K562 (cell line): ENCODE measurements around the gene KRTAP12-2. TPM values are rescaled to one million over a fixed set of nuclear protein-coding genes. Genes with fewer than 3 reads are reported as not detected.

Source experiments
- ATAC-seq: fragments of 200-7000 bp; cut with Tn5 transposase; 3 replicates; pipeline ENCODE4 v1.9.1; 2020; ENCODE audit warnings: moderate library complexity
- BruUV-seq: library from RNA; stranded (reverse); fragments of 400-500 nt; replicated peaks from 2 replicates; lab custom pipeline; 2021; lab: Mats Ljungman, UMichigan
- CTCF ChIA-PET: fragments of 300-600 bp; formaldehyde crosslinking; extraction: SDS; loops from one replicate; lab custom pipeline; 2021; ENCODE audit warnings: low intra/inter-chr PET ratio; lab: Yijun Ruan, JAX
- POLR2A ChIA-PET: fragments of 300-600, 350-650 bp; sonication (Branson Sonifier 250); formaldehyde crosslinking; extraction: SDS; loops from one replicate; lab custom pipeline; 2021; ENCODE audit warnings: antibody characterized with exemption, inconsistent platforms; lab: Yijun Ruan, JAX
- DNase-seq, 4 experiments: peaks; one replicate each; pipeline versions ENCODE4 v3.0.0 to v3.0.0-alpha.2; 2011 to 2018; ENCODE audit warnings: low spot score in 3 of 4, mixed read lengths in 3 of 4; ENCODE audit errors: extremely low read depth in 1 of 4
- FAIRE-seq: peaks from 2 replicates; lab custom pipeline; 2011; peaks lifted over from hg19 to GRCh38; lab: Jason Lieb, UNC
- H2AFZ ChIP-seq: 2 replicates; pipeline ENCODE4 v1.6.0; 2011; ENCODE audit warnings: low read depth, low read length, control low read depth, inconsistent platforms
- H3K27ac ChIP-seq: fragments of 200-600 bp; 3 replicates; pipeline ENCODE4 v1.8.0; 2011; ENCODE audit warnings: low read depth, mild to moderate bottlenecking, control low read depth, inconsistent platforms, low read length, moderate library complexity, mixed read lengths; ENCODE audit errors: extremely low read depth
- H3K27me3 ChIP-seq, 2 experiments: fragments of 300-600 bp in 1 of 2; 2 replicates in 1 of 2; 3 replicates in 1 of 2; pipeline versions ENCODE4 v1.6.0 to v1.8.0; 2011; ENCODE audit warnings: inconsistent platforms in 2 of 2, low read length in 2 of 2, mild to moderate bottlenecking in 1 of 2, mixed read lengths in 1 of 2, moderate library complexity in 1 of 2; ENCODE audit not compliant: control insufficient read depth in 2 of 2, insufficient read depth in 2 of 2
- H3K36me3 ChIP-seq: fragments of 300-600 bp; 3 replicates; pipeline ENCODE4 v1.8.0; 2011; ENCODE audit warnings: mild to moderate bottlenecking, low read length, inconsistent platforms; ENCODE audit not compliant: control insufficient read depth, insufficient read depth
- H3K4me1 ChIP-seq, 2 experiments: fragments of 200-600 bp in 1 of 2; replicated peaks in 1 of 2; 2 replicates in 1 of 2; 3 replicates in 1 of 2; pipeline versions ENCODE4 v1.5.1 to v1.8.0; 2011; ENCODE audit warnings: inconsistent platforms in 2 of 2, low read length in 2 of 2, mild to moderate bottlenecking in 1 of 2, mixed read lengths in 1 of 2, moderate library complexity in 1 of 2; ENCODE audit not compliant: control insufficient read depth in 2 of 2, insufficient read depth in 2 of 2
- H3K4me2 ChIP-seq: 2 replicates; pipeline ENCODE4 v1.6.1; 2011; ENCODE audit warnings: low read length, control low read depth, inconsistent platforms, mixed read lengths; ENCODE audit not compliant: insufficient read depth
- H3K4me3 ChIP-seq: fragments of 200-600 bp; sonication (generic), shearing (Covaris generic); 2 replicates; pipeline ENCODE4 v1.5.1; 2016; ENCODE audit warnings: control low read depth, inconsistent platforms
- H3K79me2 ChIP-seq: fragments of 200-600 bp; 3 replicates; pipeline ENCODE4 v1.8.0; 2011; ENCODE audit warnings: low read length, inconsistent platforms; ENCODE audit not compliant: control insufficient read depth, insufficient read depth
- H3K9ac ChIP-seq, 2 experiments: 2 replicates each; pipeline versions ENCODE4 v1.6.0 to v1.6.1; 2011; ENCODE audit warnings: low read depth in 2 of 2, low read length in 2 of 2, control low read depth in 1 of 2, inconsistent platforms in 1 of 2, mild to moderate bottlenecking in 1 of 2, mixed read lengths in 1 of 2; ENCODE audit not compliant: insufficient read depth in 1 of 2
- H3K9me1 ChIP-seq: one replicate; pipeline ENCODE4 v1.6.0; 2011; ENCODE audit warnings: inconsistent platforms, mild to moderate bottlenecking, low read length, moderate library complexity; ENCODE audit not compliant: control insufficient read depth, insufficient read depth
- H3K9me3 ChIP-seq: replicated peaks from 2 replicates; pipeline ENCODE4 v1.5.1; 2011; ENCODE audit warnings: low read depth, low read length, inconsistent platforms; ENCODE audit not compliant: control insufficient read depth, insufficient read depth
- H4K20me1 ChIP-seq: replicated peaks from 2 replicates; pipeline ENCODE4 v1.6.1; 2011; ENCODE audit warnings: low read length, inconsistent platforms, mixed read lengths; ENCODE audit not compliant: control insufficient read depth, insufficient read depth
- CLOCK ChIP-seq: fragments of 250-450 bp; sonication (Bioruptor Pico); IDR thresholded peaks from 2 replicates; pipeline ENCODE4 v1.4.0; 2020; ENCODE audit warnings: mild to moderate bottlenecking, moderate library complexity, borderline replicate concordance
- XRCC5 ChIP-seq: fragments of 200-400 bp; formaldehyde crosslinking; IDR thresholded peaks from 2 replicates; pipeline ENCODE4 v1.6.1; 2017; ENCODE audit warnings: low read depth, mild to moderate bottlenecking, low read length
- ZKSCAN1 ChIP-seq: fragments of 150-350 bp; IDR thresholded peaks from 2 replicates; pipeline ENCODE4 v1.6.1; 2016; ENCODE audit warnings: low read depth, low read length
- WGBS: fragments of 100-300 bp; shearing (Covaris generic); methylation state at CpG from one replicate; pipeline ENCODE4 v1.1.6; 2016; ENCODE audit warnings: low coverage, mixed read lengths; ENCODE audit not compliant: insufficient coverage; ENCODE audit errors: missing lambda C conversion rate; 5-methylcytosine and 5-hydroxymethylcytosine counted together
- in situ Hi-C: fragments of 300-500 bp; cut with MboI; formaldehyde crosslinking; loops from 4 replicates; pipeline ENCODE4 v1.15.0; 2018; ENCODE audit warnings: inconsistent platforms, mixed read lengths
- intact Hi-C: fragments of 100-400 bp; cut with micrococcal nuclease; formaldehyde crosslinking; loops from 2 replicates; pipeline ENCODE4 v1.14.2; 2022
- polyA plus RNA-seq, 8 experiments: library from polyadenylated mRNA; depleted of rRNA in 4 of 8; stranded (reverse) in 5 of 8; unstranded in 3 of 8; fragments of >200 nt; fragmentation: Nextera tagmentation in 2 of 8; fragmentation: Illumina TruSeq in 1 of 8; extraction: Ambion mirVana in 2 of 8; extraction: Trizol in 1 of 8; gene quantifications; 2 replicates each; pipeline versions ENCODE4 v1.2.1 to v1.2.3, GENCODE V29; 2011 to 2014; ENCODE audit warnings: inconsistent platforms in 1 of 8, missing spikeins in 1 of 8
- total RNA-seq, 7 experiments: library from RNA; depleted of rRNA in 6 of 7; stranded (reverse); fragments of >200 nt in 6 of 7; fragmentation: Illumina TruSeq in 2 of 7; extraction: Trizol in 2 of 7; gene quantifications; 2 replicates each; pipeline versions ENCODE4 v1.2.1 to v1.2.3, GENCODE V29; 2011 to 2021; ENCODE audit warnings: low replicate concordance in 1 of 7
- TF ChIP-seq, protein P1 (sequence below): fragments of 450-650 bp; IDR thresholded peaks from 2 replicates; pipeline ENCODE4 v1.6.1; 2018; ENCODE audit not compliant: partially characterized antibody

Gene KRTAP12-2
- total and polyA plus RNA-seq, 9 of the 15 experiments (the other 6 are each of a cell fraction or from before 2014, with no cell fraction given), result not detected

GRCh38 chr21:44703731-44704635 lies 37.3 kb upstream of the KRTAP12-2 start:
- ChIA-PET CTCF (no interaction called here), POLR2A (no interaction called here)
- H3K36me3 ChIP-seq, result no peaks in the 10 kb centered on the region
- peaks cover 3% of the 10 kb centered on the region for H3K9me1 ChIP-seq
- in situ Hi-C loops (no loop called here), intact Hi-C loops (no loop called here)
- no peak overlapping the region for H3K4me2 ChIP-seq
- H3K79me2 ChIP-seq, result no peaks in the 10 kb centered on the region
- ATAC-seq (no peak), FAIRE-seq (no peak), DNase-seq (peak in 1 of 4 experiments; percentile 5)
- H3K27me3 ChIP-seq, result peaks cover 35 to 75% of the 10 kb centered on the region in 2 experiments
- TF ChIP-seq, protein P1, sequence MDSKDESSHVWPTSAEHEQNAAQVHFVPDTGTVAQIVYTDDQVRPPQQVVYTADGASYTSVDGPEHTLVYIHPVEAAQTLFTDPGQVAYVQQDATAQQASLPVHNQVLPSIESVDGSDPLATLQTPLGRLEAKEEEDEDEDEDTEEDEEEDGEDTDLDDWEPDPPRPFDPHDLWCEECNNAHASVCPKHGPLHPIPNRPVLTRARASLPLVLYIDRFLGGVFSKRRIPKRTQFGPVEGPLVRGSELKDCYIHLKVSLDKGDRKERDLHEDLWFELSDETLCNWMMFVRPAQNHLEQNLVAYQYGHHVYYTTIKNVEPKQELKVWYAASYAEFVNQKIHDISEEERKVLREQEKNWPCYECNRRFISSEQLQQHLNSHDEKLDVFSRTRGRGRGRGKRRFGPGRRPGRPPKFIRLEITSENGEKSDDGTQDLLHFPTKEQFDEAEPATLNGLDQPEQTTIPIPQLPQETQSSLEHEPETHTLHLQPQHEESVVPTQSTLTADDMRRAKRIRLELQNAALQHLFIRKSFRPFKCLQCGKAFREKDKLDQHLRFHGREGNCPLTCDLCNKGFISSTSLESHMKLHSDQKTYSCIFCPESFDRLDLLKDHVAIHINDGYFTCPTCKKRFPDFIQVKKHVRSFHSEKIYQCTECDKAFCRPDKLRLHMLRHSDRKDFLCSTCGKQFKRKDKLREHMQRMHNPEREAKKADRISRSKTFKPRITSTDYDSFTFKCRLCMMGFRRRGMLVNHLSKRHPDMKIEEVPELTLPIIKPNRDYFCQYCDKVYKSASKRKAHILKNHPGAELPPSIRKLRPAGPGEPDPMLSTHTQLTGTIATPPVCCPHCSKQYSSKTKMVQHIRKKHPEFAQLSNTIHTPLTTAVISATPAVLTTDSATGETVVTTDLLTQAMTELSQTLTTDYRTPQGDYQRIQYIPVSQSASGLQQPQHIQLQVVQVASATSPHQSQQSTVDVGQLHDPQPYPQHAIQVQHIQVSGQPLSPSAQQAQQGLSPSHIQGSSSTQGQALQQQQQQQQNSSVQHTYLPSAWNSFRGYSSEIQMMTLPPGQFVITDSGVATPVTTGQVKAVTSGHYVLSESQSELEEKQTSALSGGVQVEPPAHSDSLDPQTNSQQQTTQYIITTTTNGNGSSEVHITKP, result peak; percentile 61
- no peak for TF ChIP-seq XRCC5
- TF ChIP-seq CLOCK (CRISPR knock-in tag), result no peak
- no peak for TF ChIP-seq ZKSCAN1
- H3K27ac ChIP-seq, result no peak overlapping the region
- WGBS, result under 1% methylated on average over 13 of the region's 13 CpGs
- H3K9me3 ChIP-seq, result no peaks in the 10 kb centered on the region
- H4K20me1 ChIP-seq, result no peaks in the 10 kb centered on the region; the same call in 1 of the 2 replicates
- peaks cover 0 to 14% of the 10 kb centered on the region in 2 experiments; a peak in 1 of 5 replicates for H3K4me1 ChIP-seq
- no TSS peak for BruUV-seq
- no peak overlapping the region for H3K4me3 ChIP-seq
- no peak overlapping the region for H3K9ac ChIP-seq
- no peak overlapping the region for H2AFZ ChIP-seq
